ENCODE measurements around the gene B3GAT1. TPM values are rescaled to one million over a fixed set of nuclear protein-coding genes. Genes with fewer than 3 reads are reported as not detected.

The B3GAT1 gene
- total RNA-seq, 1 donor, result not detected

GRCh38 chr11:134355656-134356055 lies 56.4 kb downstream of the B3GAT1 start:
- no peak overlapping the region for H2AFZ ChIP-seq (ENCODE audit: low read length)

GRCh38 chr11:134355136-134355535 lies 56.9 kb downstream of the B3GAT1 start:
- Histone ChIP-seq H3K4me3 (ENCODE audit: insufficient read depth, low read length) (no peak overlapping the region), H3K9me3 (ENCODE audit: low read depth, low read length) (no peaks in the 10 kb centered on the region), H2AFZ (ENCODE audit: low read length) (no peak overlapping the region), H3K27me3 (ENCODE audit: insufficient read depth, low read length) (no peaks in the 10 kb centered on the region), H3K4me1 (ENCODE audit: insufficient read depth, low read length) (no peaks in the 10 kb centered on the region), H3K27ac (ENCODE audit: low read depth, low read length) (no peak overlapping the region), H3K79me2 (ENCODE audit: insufficient read depth, low read length) (no peaks in the 10 kb centered on the region), H3K36me3 (ENCODE audit: insufficient read depth, low read length) (no peaks in the 10 kb centered on the region), H3K4me2 (ENCODE audit: insufficient read depth, low read length) (no peak overlapping the region), H4K20me1 (ENCODE audit: insufficient read depth, low read length) (no peaks in the 10 kb centered on the region)
- DNase-seq (ENCODE audit: insufficient read length, low spot score, missing footprints), result no peak
- TF ChIP-seq, protein P1, sequence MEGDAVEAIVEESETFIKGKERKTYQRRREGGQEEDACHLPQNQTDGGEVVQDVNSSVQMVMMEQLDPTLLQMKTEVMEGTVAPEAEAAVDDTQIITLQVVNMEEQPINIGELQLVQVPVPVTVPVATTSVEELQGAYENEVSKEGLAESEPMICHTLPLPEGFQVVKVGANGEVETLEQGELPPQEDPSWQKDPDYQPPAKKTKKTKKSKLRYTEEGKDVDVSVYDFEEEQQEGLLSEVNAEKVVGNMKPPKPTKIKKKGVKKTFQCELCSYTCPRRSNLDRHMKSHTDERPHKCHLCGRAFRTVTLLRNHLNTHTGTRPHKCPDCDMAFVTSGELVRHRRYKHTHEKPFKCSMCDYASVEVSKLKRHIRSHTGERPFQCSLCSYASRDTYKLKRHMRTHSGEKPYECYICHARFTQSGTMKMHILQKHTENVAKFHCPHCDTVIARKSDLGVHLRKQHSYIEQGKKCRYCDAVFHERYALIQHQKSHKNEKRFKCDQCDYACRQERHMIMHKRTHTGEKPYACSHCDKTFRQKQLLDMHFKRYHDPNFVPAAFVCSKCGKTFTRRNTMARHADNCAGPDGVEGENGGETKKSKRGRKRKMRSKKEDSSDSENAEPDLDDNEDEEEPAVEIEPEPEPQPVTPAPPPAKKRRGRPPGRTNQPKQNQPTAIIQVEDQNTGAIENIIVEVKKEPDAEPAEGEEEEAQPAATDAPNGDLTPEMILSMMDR (IDR thresholded peaks at IDR 0.05; ENCODE audit: extremely low read depth, low read depth, low read length), result no peak

More at GRCh38 chr11:134355656-134356055, 56.4 kb downstream of the B3GAT1 start:
- Histone ChIP-seq H3K27ac (ENCODE audit: low read depth, low read length) (no peak overlapping the region), H3K9me3 (ENCODE audit: low read depth, low read length) (no peaks in the 10 kb centered on the region), H3K4me3 (ENCODE audit: insufficient read depth, low read length) (no peak overlapping the region), H3K36me3 (ENCODE audit: insufficient read depth, low read length) (no peaks in the 10 kb centered on the region), H3K27me3 (ENCODE audit: insufficient read depth, low read length) (no peaks in the 10 kb centered on the region), H3K79me2 (ENCODE audit: insufficient read depth, low read length) (no peaks in the 10 kb centered on the region), H3K4me1 (ENCODE audit: insufficient read depth, low read length) (no peaks in the 10 kb centered on the region), H4K20me1 (ENCODE audit: insufficient read depth, low read length) (no peaks in the 10 kb centered on the region), H3K4me2 (ENCODE audit: insufficient read depth, low read length) (no peak overlapping the region)
- TF ChIP-seq, protein P1 (IDR thresholded peaks at IDR 0.05; ENCODE audit: extremely low read depth, low read depth, low read length), result no peak
- peak; percentile 37 for DNase-seq (ENCODE audit: insufficient read length, low spot score, missing footprints)

GRCh38 chr11:134352111-134352510 lies 59.9 kb downstream of the B3GAT1 start:
- DNase-seq (ENCODE audit: insufficient read length, low spot score, missing footprints), result no peak
- Histone ChIP-seq H3K9me3 (ENCODE audit: low read depth, low read length) (no peaks in the 10 kb centered on the region), H3K27ac (ENCODE audit: low read depth, low read length) (no peak overlapping the region), H4K20me1 (ENCODE audit: insufficient read depth, low read length) (no peaks in the 10 kb centered on the region), H3K36me3 (ENCODE audit: insufficient read depth, low read length) (no peaks in the 10 kb centered on the region), H3K27me3 (ENCODE audit: insufficient read depth, low read length) (no peaks in the 10 kb centered on the region), H3K4me1 (ENCODE audit: insufficient read depth, low read length) (no peaks in the 10 kb centered on the region), H3K79me2 (ENCODE audit: insufficient read depth, low read length) (no peaks in the 10 kb centered on the region), H3K4me2 (ENCODE audit: insufficient read depth, low read length) (no peak overlapping the region), H2AFZ (ENCODE audit: low read length) (no peak overlapping the region), H3K4me3 (ENCODE audit: insufficient read depth, low read length) (no peak overlapping the region)
- TF ChIP-seq, protein P1 (IDR thresholded peaks at IDR 0.05; ENCODE audit: extremely low read depth, low read depth, low read length), result no peak

GRCh38 chr11:134350381-134350780 lies 61.7 kb downstream of the B3GAT1 start:
- Histone ChIP-seq H3K9me3 (ENCODE audit: low read depth, low read length) (no peaks in the 10 kb centered on the region), H3K4me3 (ENCODE audit: insufficient read depth, low read length) (no peak overlapping the region), H2AFZ (ENCODE audit: low read length) (no peak overlapping the region), H3K27ac (ENCODE audit: low read depth, low read length) (no peak overlapping the region), H3K4me1 (ENCODE audit: insufficient read depth, low read length) (no peaks in the 10 kb centered on the region), H3K4me2 (ENCODE audit: insufficient read depth, low read length) (no peak overlapping the region), H3K79me2 (ENCODE audit: insufficient read depth, low read length) (no peaks in the 10 kb centered on the region), H3K27me3 (ENCODE audit: insufficient read depth, low read length) (no peaks in the 10 kb centered on the region), H3K36me3 (ENCODE audit: insufficient read depth, low read length) (no peaks in the 10 kb centered on the region), H4K20me1 (ENCODE audit: insufficient read depth, low read length) (no peaks in the 10 kb centered on the region)
- TF ChIP-seq, protein P1 (IDR thresholded peaks at IDR 0.05; ENCODE audit: extremely low read depth, low read depth, low read length), result no peak
- DNase-seq (ENCODE audit: insufficient read length, low spot score, missing footprints), result no peak

Measured in osteoblast (primary cell).